ACC112 (cell line): ENCODE data around the gene PYM1.
"Not testable (repeated sequence)": the region's sequence is repeated elsewhere in the genome, so short reads cannot be mapped to it uniquely, and the experiment has no call there.

Experiments
- H2AFZ ChIP-seq: fragments of 200-600 bp; sonication (generic); one replicate; pipeline ENCODE4 v1.6.0; 2017; ENCODE audit warnings: antibody characterized with exemption, low read length; ENCODE audit not compliant: unreplicated experiment
- H3K27ac ChIP-seq: fragments of 200-600 bp; sonication (generic); 2 replicates; pipeline ENCODE4 v1.5.1; 2014; ENCODE audit warnings: low read depth, mild to moderate bottlenecking, antibody characterized with exemption, low read length, moderate library complexity
- H3K27me3 ChIP-seq: fragments of 200-600 bp; sonication (generic); 2 replicates; pipeline ENCODE4 v1.6.1; 2014; ENCODE audit warnings: mild to moderate bottlenecking, antibody characterized with exemption, low read length, moderate library complexity, mixed read lengths; ENCODE audit not compliant: insufficient read depth
- H3K36me3 ChIP-seq: fragments of 200-600 bp; sonication (generic); 2 replicates; pipeline ENCODE4 v1.6.1; 2016; ENCODE audit warnings: mild to moderate bottlenecking, antibody characterized with exemption, low read length, moderate library complexity, mixed read lengths; ENCODE audit not compliant: insufficient read depth
- H3K4me1 ChIP-seq: fragments of 200-600 bp; sonication (generic); one replicate; pipeline ENCODE4 v1.6.1; 2016; ENCODE audit warnings: low read length, mixed read lengths; ENCODE audit not compliant: insufficient read depth, unreplicated experiment, control insufficient read depth
- H3K4me3 ChIP-seq: fragments of 200-600 bp; sonication (generic); 2 replicates; pipeline ENCODE4 v1.5.1; 2014; ENCODE audit warnings: mild to moderate bottlenecking, low read depth, low read length
- H3K79me2 ChIP-seq: fragments of 200-600 bp; sonication (generic); one replicate; pipeline ENCODE4 v1.6.0; 2016; ENCODE audit warnings: low read length; ENCODE audit not compliant: control insufficient read depth, unreplicated experiment, insufficient read depth

The PYM1 gene

GRCh38 chr12:55930771-55931316 lies 3.1 kb upstream of the PYM1 start, which contains the start of gene DGKA:
DGKA (plus strand) TSS chr12:55931162; CDS start chr12:55936504, 5,342 bp downstream.
- peak within 1 kb of the TSS; percentile 79 for H2AFZ ChIP-seq

GRCh38 chr12:55929306-55929791 lies 1.7 kb upstream of the PYM1 start:
- H3K27me3 ChIP-seq = no peaks in the 10 kb centered on the region
- no peak overlapping the region for H2AFZ ChIP-seq
- H3K4me1 ChIP-seq = peaks cover 52% of the 10 kb centered on the region
- no peak overlapping the region for H3K4me3 ChIP-seq
- peak overlapping the region; percentile 6; the same call in 1 of the 2 replicates for H3K27ac ChIP-seq
- peaks cover 48% of the 10 kb centered on the region for H3K79me2 ChIP-seq
- H3K36me3 ChIP-seq = peaks cover 3% of the 10 kb centered on the region; the same call in 1 of the 2 replicates

More at GRCh38 chr12:55930771-55931316, 3.1 kb upstream of the PYM1 start, which contains the start of gene DGKA:
- H3K79me2 ChIP-seq = peaks cover 34% of the 10 kb centered on the region
- H3K27me3 ChIP-seq = no peaks in the 10 kb centered on the region
- H3K4me3 ChIP-seq = peak within 1 kb of the TSS; percentile 93
- peaks cover 50% of the 10 kb centered on the region for H3K4me1 ChIP-seq
- H3K27ac ChIP-seq = peak within 1 kb of the TSS; percentile 65
- peaks cover 3% of the 10 kb centered on the region; the same call in 1 of the 2 replicates for H3K36me3 ChIP-seq

DNA sequence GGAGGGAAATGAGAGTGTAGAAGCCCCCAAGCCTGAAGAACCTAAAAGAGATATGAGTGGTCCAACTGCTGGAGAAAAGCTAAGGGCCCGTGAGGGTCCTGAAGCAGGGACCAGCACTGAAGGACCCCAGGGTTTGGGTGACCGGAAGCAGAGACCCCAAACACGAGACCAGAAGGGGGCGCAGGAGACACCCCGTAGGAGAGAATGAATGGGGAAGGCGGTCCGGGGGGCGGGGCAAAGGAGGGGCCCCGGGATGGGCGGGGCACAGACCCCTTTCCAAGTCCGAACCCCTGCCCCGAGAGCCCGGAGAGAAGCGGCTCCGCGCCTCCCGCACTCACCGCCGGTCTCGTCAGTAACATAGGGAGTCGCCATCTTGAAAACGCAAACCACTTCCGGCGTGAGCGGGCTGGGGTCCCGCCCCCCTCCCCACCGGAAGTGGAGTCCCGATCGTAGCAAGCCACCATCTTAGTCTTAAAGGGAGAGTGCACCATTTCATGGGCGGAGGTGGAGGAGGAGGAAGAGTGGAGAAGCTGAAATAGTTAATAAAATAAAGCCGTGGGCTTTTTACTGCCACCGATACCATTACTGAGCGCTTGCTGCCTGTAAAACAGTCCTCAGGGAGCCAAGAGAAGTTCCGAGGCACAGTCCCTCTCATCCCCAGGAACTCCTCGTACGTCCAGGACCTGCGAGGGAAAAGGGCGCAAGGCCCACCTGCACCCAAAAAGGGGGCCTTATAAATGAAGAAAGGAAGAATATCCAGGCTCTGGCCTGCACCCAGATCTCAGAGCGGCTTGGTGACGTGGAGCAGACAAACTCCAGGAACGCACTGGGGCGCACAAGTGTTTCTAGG lies 731 bp downstream of the PYM1 start:
- H3K79me2 ChIP-seq = peaks cover 48% of the 10 kb centered on the region
- H3K4me3 ChIP-seq = peak overlapping the region; percentile 96
- peak overlapping the region; percentile 88 for H2AFZ ChIP-seq
- no peaks in the 10 kb centered on the region for H3K36me3 ChIP-seq
- H3K27me3 ChIP-seq = no peaks in the 10 kb centered on the region
- peaks cover 42% of the 10 kb centered on the region for H3K4me1 ChIP-seq
- H3K27ac ChIP-seq = peak overlapping the region; percentile 90

DNA sequence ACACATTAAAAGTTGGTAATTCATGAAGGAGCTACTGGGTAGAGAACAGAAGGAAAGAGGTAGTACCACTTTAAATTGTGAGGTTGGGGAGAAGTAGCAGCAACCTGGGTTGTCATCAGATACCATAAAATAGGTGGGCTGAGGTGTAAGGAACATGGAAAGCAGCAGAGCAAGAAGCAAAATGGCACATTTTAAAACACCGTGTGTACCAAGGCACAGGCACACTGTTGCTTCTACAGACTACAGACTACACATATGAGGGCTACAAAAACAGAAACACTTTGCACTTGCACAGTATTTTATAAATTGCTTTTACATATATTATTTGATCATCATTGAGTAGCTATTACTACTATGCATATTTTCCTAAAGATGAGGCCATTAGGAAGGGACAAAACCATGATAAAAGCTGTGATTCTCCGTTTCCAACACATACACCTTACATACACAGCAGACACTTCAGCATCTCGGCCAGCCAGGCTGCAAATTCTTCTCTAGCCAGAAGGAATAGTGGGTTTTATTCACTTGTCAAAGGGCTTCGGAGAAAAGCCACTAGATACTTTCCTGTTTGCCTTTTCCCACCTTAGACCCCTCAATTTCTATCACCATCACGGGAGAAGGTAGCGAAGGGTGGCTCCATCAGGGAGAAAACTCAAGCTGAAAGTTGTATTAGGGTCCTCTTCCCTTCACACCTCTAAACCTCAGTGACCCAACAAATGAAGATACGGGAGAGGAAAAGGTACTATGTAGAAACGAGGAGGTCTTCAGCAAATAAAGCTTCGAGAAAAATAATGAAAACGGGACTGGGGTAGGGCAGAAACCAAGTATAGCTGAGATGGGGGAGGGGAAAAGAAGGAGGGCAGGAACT lies 1.6 kb downstream of the PYM1 start:
- peaks cover 51% of the 10 kb centered on the region for H3K79me2 ChIP-seq
- peak overlapping the region; percentile 7 for H2AFZ ChIP-seq
- H3K4me3 ChIP-seq = peak overlapping the region; percentile 96
- peak overlapping the region; percentile 90 for H3K27ac ChIP-seq
- peaks cover 40% of the 10 kb centered on the region for H3K4me1 ChIP-seq
- H3K27me3 ChIP-seq = no peaks in the 10 kb centered on the region
- H3K36me3 ChIP-seq = no peaks in the 10 kb centered on the region

DNA sequence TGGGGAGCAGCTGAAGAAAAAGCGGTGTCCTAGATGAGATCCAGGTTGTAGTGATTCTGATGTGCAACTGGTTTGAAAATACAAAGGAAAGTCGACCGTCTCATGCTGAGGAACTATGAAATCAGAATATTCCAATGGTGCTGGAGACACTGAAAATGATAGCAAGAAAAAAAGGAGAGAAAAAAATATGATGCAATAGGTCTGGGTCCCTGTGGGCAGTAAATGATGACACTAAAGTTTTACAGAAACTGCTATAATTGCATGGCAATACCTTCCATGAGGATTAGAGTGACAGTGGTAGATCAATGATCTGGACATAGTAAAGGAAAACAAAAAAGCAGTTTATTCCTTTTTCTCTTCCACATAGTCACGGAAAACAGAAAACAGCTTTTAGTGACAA lies 2.3 kb downstream of the PYM1 start:
- H3K4me3 ChIP-seq = peak overlapping the region; percentile 96
- no peaks in the 10 kb centered on the region for H3K36me3 ChIP-seq
- H3K27me3 ChIP-seq = no peaks in the 10 kb centered on the region
- H3K27ac ChIP-seq = peak overlapping the region; percentile 90
- no peak overlapping the region for H2AFZ ChIP-seq
- H3K79me2 ChIP-seq = peaks cover 55% of the 10 kb centered on the region
- peaks cover 33% of the 10 kb centered on the region for H3K4me1 ChIP-seq

GRCh38 chr12:55923648-55924047 lies 4.0 kb downstream of the PYM1 start:
- H3K36me3 ChIP-seq, H3K4me3 ChIP-seq, H2AFZ ChIP-seq, H3K27ac ChIP-seq, H3K27me3 ChIP-seq: not testable (repeated sequence)
- H3K4me1 ChIP-seq = peaks cover 31% of the 10 kb centered on the region
- peaks cover 62% of the 10 kb centered on the region for H3K79me2 ChIP-seq

GRCh38 chr12:55922126-55922525 lies 5.6 kb downstream of the PYM1 start:
- H2AFZ ChIP-seq = no peak overlapping the region
- peaks cover 71% of the 10 kb centered on the region for H3K79me2 ChIP-seq
- no peak overlapping the region for H3K4me3 ChIP-seq
- H3K4me1 ChIP-seq = peaks cover 31% of the 10 kb centered on the region
- H3K36me3 ChIP-seq = 0 out of 2 replicates have a peak, but pooled peaks cover 3% of the 10 kb centered on the region
- H3K27me3 ChIP-seq = no peaks in the 10 kb centered on the region
- H3K27ac ChIP-seq = peak overlapping the region; percentile 19; the same call in 1 of the 2 replicates

GRCh38 chr12:55919032-55919431 lies 8.7 kb downstream of the PYM1 start:
- peaks cover 54% of the 10 kb centered on the region for H3K79me2 ChIP-seq
- H3K36me3 ChIP-seq, H3K4me3 ChIP-seq, H2AFZ ChIP-seq, H3K27me3 ChIP-seq: not testable (repeated sequence)
- H3K4me1 ChIP-seq = peaks cover 27% of the 10 kb centered on the region
- H3K27ac ChIP-seq = peak overlapping the region; percentile 55

DNA sequence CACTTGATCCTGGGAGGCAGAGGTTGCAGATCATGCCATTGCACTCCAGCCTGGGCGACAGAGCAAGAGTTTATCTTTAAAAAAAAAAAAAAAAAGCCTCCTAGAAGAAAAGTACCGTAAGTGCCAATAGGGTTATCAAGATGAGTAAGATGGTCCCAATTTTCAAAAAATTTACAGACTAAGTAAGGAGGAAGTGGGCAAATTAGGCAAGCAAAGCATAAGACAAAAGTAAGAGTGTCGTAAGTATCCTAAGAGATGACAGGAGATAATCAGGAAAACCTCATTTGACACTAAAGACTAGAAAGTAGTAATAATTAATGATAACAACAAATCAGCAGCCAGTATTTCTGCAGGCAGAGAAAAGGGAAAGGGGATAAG lies 12.2 kb downstream of the PYM1 start:
- H3K79me2 ChIP-seq = peaks cover 33% of the 10 kb centered on the region
- H3K4me1 ChIP-seq = peaks cover 19% of the 10 kb centered on the region
- no peak overlapping the region for H2AFZ ChIP-seq
- H3K4me3 ChIP-seq = no peak overlapping the region
- no peak overlapping the region for H3K27ac ChIP-seq
- no peaks in the 10 kb centered on the region for H3K27me3 ChIP-seq
- H3K36me3 ChIP-seq = 0 out of 2 replicates have a peak, but pooled peaks cover 3% of the 10 kb centered on the region

DNA sequence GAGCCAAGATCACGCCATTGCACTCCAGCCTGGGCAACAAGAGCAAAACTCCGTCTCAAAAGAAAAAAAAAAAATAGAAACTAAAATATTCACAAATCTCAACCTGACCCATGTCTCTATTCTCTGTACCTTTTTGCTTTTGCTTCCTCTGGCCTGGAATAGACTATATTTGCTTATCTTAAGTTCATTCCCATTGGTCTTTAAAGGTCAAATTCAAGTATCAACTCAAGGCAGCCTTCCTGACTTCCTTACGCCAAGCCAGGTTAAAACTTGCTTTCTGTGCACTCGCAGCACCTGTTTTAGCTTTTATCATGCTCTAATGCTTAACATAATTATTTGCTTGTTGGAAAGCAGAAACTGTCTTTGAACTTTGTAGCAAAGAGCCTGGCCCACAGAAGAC lies 14.8 kb downstream of the PYM1 start:
- Histone ChIP-seq H2AFZ (no peak overlapping the region), H3K27me3 (no peaks in the 10 kb centered on the region), H3K27ac (no peak overlapping the region), H3K36me3 (no peaks in the 10 kb centered on the region), H3K4me3 (no peak overlapping the region), H3K4me1 (peaks cover 17% of the 10 kb centered on the region), H3K79me2 (peaks cover 16% of the 10 kb centered on the region)
